Right renal cortex interstitium (tissue), 3 donors: Measurements from ENCODE around the gene HEATR3. TPM values are rescaled to one million over a fixed set of nuclear protein-coding genes. Genes with fewer than 3 reads are reported as not detected.

Experiments used
- DNase-seq, 3 donors: peaks; one replicate each; pipeline ENCODE4 v3.0.0-alpha.2; 2013; ENCODE audit warnings: low read depth in 3 of 3, low spot score in 2 of 3
- polyA plus RNA-seq, 3 donors: library from polyadenylated mRNA; unstranded; fragments of 120-200 nt; gene quantifications; one replicate each; pipeline ENCODE4 v1.2.1, GENCODE V29; 2013; ENCODE audit not compliant: insufficient read length in 3 of 3

Gene HEATR3
- polyA plus RNA-seq, 3 donors = 19.4 to 21.4 (median 19.6) TPM

- no peak for DNase-seq
Measured at GRCh38 chr16:50152351-50152806, 86.6 kb downstream of the HEATR3 start.

- peak in 1 of 3 donors; percentile 76 for DNase-seq
Measured at GRCh38 chr16:50152807-50153595, 87.2 kb downstream of the HEATR3 start, which contains the start of gene TENT4B. Gene TENT4B (plus strand): TSS chr16:50153306. CDS start chr16:50153622, 316 bp downstream.

GRCh38 chr16:50153596-50154419, 88.0 kb downstream of the HEATR3 start:
- no peak for DNase-seq

GRCh38 chr16:50154420-50154950, 88.7 kb downstream of the HEATR3 start:
- no peak for DNase-seq

- DNase-seq = no peak
Measured at GRCh38 chr16:50155925-50156324, 90.2 kb downstream of the HEATR3 start.

Other genes starting within 250 kb of the HEATR3 start
- 10 to 100 TPM; 24.5 to 27.3 (median 26.2) TPM for gene ZNF423, start 209.9 kb upstream of the HEATR3 start, polyA plus RNA-seq
- gene CNEP1R1, start 40.7 kb upstream of the HEATR3 start, polyA plus RNA-seq = 10 to 100 TPM; 25.6 to 27.1 (median 26.2) TPM
- 10 to 100 TPM; 15.8 to 17.9 (median 16.3) TPM for gene TENT4B, start 87.3 kb downstream of the HEATR3 start, polyA plus RNA-seq
- gene ADCY7, start 200.6 kb downstream of the HEATR3 start, polyA plus RNA-seq = 1 to 10 TPM; 6.5 to 7.0 (median 6.6) TPM